B cell (primary cell): ENCODE data around the gene CSMD2. TPM values are rescaled to one million over a fixed set of nuclear protein-coding genes. Genes with fewer than 3 reads are reported as not detected.

ENCODE experiments used
- ATAC-seq: fragments of 200-7000 bp; cut with Tn5 transposase; one replicate; pipeline ENCODE4 v1.10.0; 2021; ENCODE audit warnings: low read depth, mild to moderate bottlenecking, moderate number of reproducible peaks, moderate library complexity
- CTCF ChIA-PET: fragments of 350-600 bp; sonication (Branson Sonifier 250); formaldehyde crosslinking; loops from one replicate; lab custom pipeline; 2021; ENCODE audit warnings: antibody characterized with exemption, inconsistent platforms; lab: Charles Lee
- POLR2A ChIA-PET: fragments of 350-600 bp; sonication (Branson Sonifier 250); formaldehyde crosslinking; loops from one replicate; lab custom pipeline; 2021; ENCODE audit warnings: antibody characterized with exemption; lab: Charles Lee
- DNase-seq: peaks from one replicate; pipeline ENCODE4 v3.0.0; 2013
- H2AFZ ChIP-seq: 2 replicates; pipeline ENCODE4 v1.6.1; 2012; ENCODE audit warnings: mild to moderate bottlenecking, low read depth, low read length; ENCODE audit not compliant: insufficient read depth, poor library complexity, severe bottlenecking
- H3K27ac ChIP-seq, 2 donors: 1 replicate in 1 of 2; 2 replicates in 1 of 2; pipeline ENCODE4 v1.5.1; 2012 to 2013; ENCODE audit warnings: low read length in 2 of 2, mild to moderate bottlenecking in 2 of 2, moderate library complexity in 1 of 2
- H3K27me3 ChIP-seq, 4 experiments: fragments of 200-600 bp in 1 of 4; sonication (generic) in 1 of 4; replicated peaks in 1 of 4; 1 replicate in 2 of 4; 2 replicates in 2 of 4; pipeline versions ENCODE4 v1.6.1 to v1.7.0; 2013 to 2016; ENCODE audit warnings: low read length in 3 of 4, mild to moderate bottlenecking in 2 of 4, mixed read lengths in 1 of 4, moderate library complexity in 1 of 4; ENCODE audit not compliant: insufficient read depth in 4 of 4, control insufficient read depth in 3 of 4; ENCODE audit errors: control extremely low read depth in 1 of 4
- H3K36me3 ChIP-seq, 2 experiments: replicated peaks in 1 of 2; 1 replicate in 1 of 2; 2 replicates in 1 of 2; pipeline versions ENCODE4 v1.6.1 to v1.7.1; 2013; ENCODE audit warnings: low read length in 1 of 2; ENCODE audit not compliant: insufficient read depth in 2 of 2, control insufficient read depth in 1 of 2; ENCODE audit errors: control extremely low read depth in 1 of 2, extremely low read depth in 1 of 2
- H3K4me1 ChIP-seq, 2 donors: fragments of 200-600 bp in 1 of 2; sonication (generic) in 1 of 2; 1 replicate in 1 of 2; 2 replicates in 1 of 2; pipeline versions ENCODE4 v1.5.1 to v1.6.1; 2013 to 2017; ENCODE audit warnings: low read length in 2 of 2; ENCODE audit not compliant: control insufficient read depth in 2 of 2, insufficient read depth in 2 of 2
- H3K4me2 ChIP-seq: replicated peaks from 2 replicates; pipeline ENCODE3; 2012; ENCODE audit warnings: mild to moderate bottlenecking, low read depth, low read length; ENCODE audit not compliant: poor library complexity, severe bottlenecking
- H3K4me3 ChIP-seq, 5 experiments: fragments of 200-600 bp in 1 of 5; sonication (generic) in 1 of 5; 1 replicate in 3 of 5; 2 replicates in 2 of 5; pipeline versions ENCODE4 v1.5.1 to v1.7.0; 2011 to 2016; ENCODE audit warnings: low read length in 4 of 5, mild to moderate bottlenecking in 4 of 5, low read depth in 2 of 5, control low read depth in 1 of 5, moderate library complexity in 1 of 5; ENCODE audit not compliant: insufficient read depth in 1 of 5; ENCODE audit errors: control extremely low read depth in 1 of 5, extremely low read depth in 1 of 5
- H3K79me2 ChIP-seq: fragments of 200-600 bp; sonication (generic); one replicate; pipeline ENCODE4 v1.6.0; 2016; ENCODE audit warnings: low read length; ENCODE audit not compliant: control insufficient read depth, insufficient read depth
- H3K9ac ChIP-seq: fragments of 200-600 bp; sonication (generic); 2 replicates; pipeline ENCODE4 v1.6.1; 2017; ENCODE audit warnings: mild to moderate bottlenecking, low read length, moderate library complexity
- H3K9me3 ChIP-seq, 3 donors: one replicate each; pipeline versions ENCODE4 v1.6.1 to v1.7.1; 2013; ENCODE audit warnings: low read length in 2 of 3; ENCODE audit not compliant: control insufficient read depth in 2 of 3, insufficient read depth in 1 of 3; ENCODE audit errors: control extremely low read depth in 1 of 3
- H4K20me1 ChIP-seq: 2 replicates; pipeline ENCODE4 v1.6.0; 2012; ENCODE audit warnings: mild to moderate bottlenecking, low read length; ENCODE audit not compliant: insufficient read depth, control insufficient read depth, poor library complexity, severe bottlenecking
- H3K27ac Mint-ChIP-seq: one replicate; pipeline ENCODE4 v1.8.0; 2021; ENCODE audit warnings: mixed read lengths
- H3K27me3 Mint-ChIP-seq: one replicate; pipeline ENCODE4 v1.8.0; 2021; ENCODE audit warnings: mixed read lengths
- H3K4me1 Mint-ChIP-seq: one replicate; pipeline ENCODE4 v1.8.0; 2021; ENCODE audit warnings: mixed read lengths
- H3K4me3 Mint-ChIP-seq: one replicate; pipeline ENCODE4 v1.8.0; 2021; ENCODE audit warnings: mixed read lengths
- H3K9me3 Mint-ChIP-seq: one replicate; pipeline ENCODE4 v1.8.0; 2022; ENCODE audit warnings: mixed read lengths; ENCODE audit not compliant: insufficient read depth
- EZH2 ChIP-seq: IDR thresholded peaks from 2 replicates; pipeline ENCODE4 v1.6.1; 2012; ENCODE audit warnings: borderline replicate concordance, low read depth, mild to moderate bottlenecking, moderate library complexity, low read length; ENCODE audit not compliant: insufficient read depth, poor library complexity, severe bottlenecking
- WGBS: methylation state at CpG from one replicate; pipeline ENCODE4 v1.1.5; 2013; ENCODE audit warnings: missing lambda C conversion rate; ENCODE audit not compliant: insufficient coverage; 5-methylcytosine and 5-hydroxymethylcytosine counted together
- intact Hi-C: fragments of 100-400 bp; cut with micrococcal nuclease; formaldehyde crosslinking; loops from one replicate; pipeline ENCODE4 v1.10.0; 2022
- polyA plus RNA-seq: library from polyadenylated mRNA; depleted of rRNA; stranded (reverse); fragments of >200 nt; gene quantifications from 2 replicates; pipeline ENCODE4 v1.2.3, GENCODE V29; 2012
- total RNA-seq, 2 donors: library from RNA; stranded (reverse); fragments of 120-200 nt in 1 of 2; gene quantifications; 1 replicate in 1 of 2; 2 replicates in 1 of 2; pipeline versions ENCODE4 v1.2.3 to v1.2.4, GENCODE V29; 2013 to 2022
- TF ChIP-seq, protein P1 (sequence below): fragments of 200-600 bp; IDR thresholded peaks from one replicate; pipeline ENCODE4 v1.8.0; 2022; ENCODE audit warnings: antibody characterized with exemption, mild to moderate bottlenecking

CSMD2 gene
- total and polyA plus RNA-seq, 2 donors (not counting 1 experiment from before 2014, with no cell fraction given): not detected

DNA sequence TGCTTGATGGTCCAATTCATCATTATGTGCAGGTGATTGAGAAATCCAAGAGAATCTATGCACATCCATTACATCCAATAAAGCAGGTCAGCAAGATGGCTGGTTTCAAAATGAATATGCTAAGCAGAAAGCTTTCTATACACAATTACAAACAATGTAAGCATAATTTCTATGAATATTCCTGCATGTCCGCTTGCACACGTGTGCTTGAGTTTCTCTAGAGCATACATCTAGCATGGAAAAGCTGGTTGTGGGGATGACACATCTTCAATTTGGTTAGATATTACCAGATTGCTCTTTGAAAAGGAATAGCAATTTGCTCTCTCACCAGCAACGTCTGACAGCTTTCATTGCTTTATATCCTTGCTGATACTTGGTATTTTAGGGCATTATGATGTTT is 461.6 kb downstream of the CSMD2 start:
- Histone ChIP-seq H2AFZ (no peak overlapping the region), H4K20me1 (no peaks in the 10 kb centered on the region), H3K36me3 (no peaks in the 10 kb centered on the region), H3K27ac (no peak overlapping the region), H3K9me3 (peaks cover 0 to 3% (median 0%) of the 10 kb centered on the region in 3 donors), H3K79me2 (no peaks in the 10 kb centered on the region), H3K27me3 (no peaks in the 10 kb centered on the region), H3K4me3 (no peak overlapping the region), H3K4me2 (no peak overlapping the region), H3K4me1 (no peaks in the 10 kb centered on the region), H3K9ac (no peak overlapping the region)
- no CpG with 5 or more reads among the region's 3 CpGs for WGBS
- no peak overlapping the region for H3K27ac Mint-ChIP-seq
- no peak for DNase-seq
- no peaks in the 10 kb centered on the region for H3K9me3 Mint-ChIP-seq
- ATAC-seq: no peak
- intact Hi-C loops: no loop called here
- TF ChIP-seq, protein P1, sequence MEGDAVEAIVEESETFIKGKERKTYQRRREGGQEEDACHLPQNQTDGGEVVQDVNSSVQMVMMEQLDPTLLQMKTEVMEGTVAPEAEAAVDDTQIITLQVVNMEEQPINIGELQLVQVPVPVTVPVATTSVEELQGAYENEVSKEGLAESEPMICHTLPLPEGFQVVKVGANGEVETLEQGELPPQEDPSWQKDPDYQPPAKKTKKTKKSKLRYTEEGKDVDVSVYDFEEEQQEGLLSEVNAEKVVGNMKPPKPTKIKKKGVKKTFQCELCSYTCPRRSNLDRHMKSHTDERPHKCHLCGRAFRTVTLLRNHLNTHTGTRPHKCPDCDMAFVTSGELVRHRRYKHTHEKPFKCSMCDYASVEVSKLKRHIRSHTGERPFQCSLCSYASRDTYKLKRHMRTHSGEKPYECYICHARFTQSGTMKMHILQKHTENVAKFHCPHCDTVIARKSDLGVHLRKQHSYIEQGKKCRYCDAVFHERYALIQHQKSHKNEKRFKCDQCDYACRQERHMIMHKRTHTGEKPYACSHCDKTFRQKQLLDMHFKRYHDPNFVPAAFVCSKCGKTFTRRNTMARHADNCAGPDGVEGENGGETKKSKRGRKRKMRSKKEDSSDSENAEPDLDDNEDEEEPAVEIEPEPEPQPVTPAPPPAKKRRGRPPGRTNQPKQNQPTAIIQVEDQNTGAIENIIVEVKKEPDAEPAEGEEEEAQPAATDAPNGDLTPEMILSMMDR: no peak
- TF ChIP-seq EZH2: no peak
- ChIA-PET CTCF (no interaction called here), POLR2A (no interaction called here)
- no peak overlapping the region for H3K4me3 Mint-ChIP-seq
- H3K27me3 Mint-ChIP-seq: peaks cover 12% of the 10 kb centered on the region
- H3K4me1 Mint-ChIP-seq: no peaks in the 10 kb centered on the region

DNA sequence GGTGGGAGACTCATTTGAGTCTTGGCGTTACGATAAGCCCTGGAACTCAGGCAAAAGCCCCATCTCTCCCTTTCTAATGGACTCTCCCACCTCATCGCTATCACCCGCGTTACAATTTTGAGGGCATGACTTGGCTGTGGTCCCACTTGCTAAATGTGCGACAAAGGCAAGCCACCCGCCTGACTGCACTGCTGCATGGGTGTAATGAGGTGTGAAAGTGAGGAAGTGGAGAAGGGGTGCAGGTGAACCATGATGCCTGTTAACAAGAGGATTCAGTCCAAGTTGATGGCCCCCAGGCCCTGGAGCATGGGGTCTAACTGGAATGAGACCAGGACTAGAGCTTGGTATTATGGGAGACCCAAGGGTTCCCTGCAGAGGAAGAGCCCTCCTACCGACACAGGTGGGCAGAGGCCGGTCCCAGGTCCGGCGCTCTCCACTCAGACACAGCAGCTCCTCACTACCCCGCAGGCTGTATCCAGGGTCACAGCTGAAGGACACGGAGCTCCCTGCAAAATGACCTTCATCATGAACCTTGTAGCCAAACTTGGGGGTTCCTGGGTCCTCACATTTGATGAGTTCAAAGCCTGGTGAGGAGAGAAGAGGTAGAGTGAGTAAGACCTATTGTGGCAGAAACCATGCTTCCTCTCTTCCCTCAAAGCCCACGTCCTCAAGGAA is 466.5 kb downstream of the CSMD2 start:
- peaks cover 25% of the 10 kb centered on the region for H3K27me3 Mint-ChIP-seq
- 92% methylated on average over 7 of the region's 14 CpGs for WGBS
- POLR2A ChIA-PET: no interaction called here

More for the DNA sequence above, 466.5 kb downstream of the CSMD2 start:
- Histone ChIP-seq H4K20me1 (no peaks in the 10 kb centered on the region), H3K27me3 (peaks cover 0 to 2% (median 0%) of the 10 kb centered on the region in 4 experiments), H3K79me2 (no peaks in the 10 kb centered on the region), H3K4me2 (no peak overlapping the region), H3K4me3 (no peak overlapping the region), H3K9me3 (peaks cover 0 to 5% (median 1%) of the 10 kb centered on the region in 3 donors), H3K27ac (no peak overlapping the region), H3K4me1 (no peaks in the 10 kb centered on the region), H3K9ac (no peak overlapping the region), H3K36me3 (no peaks in the 10 kb centered on the region), H2AFZ (no peak overlapping the region)
- intact Hi-C loops: no loop called here
- no peak for DNase-seq
- Mint-ChIP-seq H3K4me3 (no peak overlapping the region), H3K9me3 (no peaks in the 10 kb centered on the region), H3K4me1 (no peaks in the 10 kb centered on the region), H3K27ac (no peak overlapping the region)
- TF ChIP-seq, protein P1: no peak
- no peak for TF ChIP-seq EZH2
- CTCF ChIA-PET: no interaction called here
- ATAC-seq: no peak
